SK-N-SH (cell line): ENCODE results near the gene STK39. TPM values are rescaled to one million over a fixed set of nuclear protein-coding genes. Genes with fewer than 3 reads are reported as not detected.

ENCODE experiments used
- CTCF ChIA-PET: fragments of 300-600, 350-600 bp; formaldehyde crosslinking; extraction: SDS; loops from one replicate; lab custom pipeline; 2021; lab: Yijun Ruan, JAX
- POLR2A ChIA-PET: fragments of 350-600 bp; sonication (Branson Sonifier 250); formaldehyde crosslinking; extraction: SDS; loops from one replicate; lab custom pipeline; 2020; ENCODE audit warnings: antibody characterized with exemption, inconsistent platforms; lab: Yijun Ruan, JAX
- DNase-seq: peaks from one replicate; pipeline ENCODE4 v3.0.0; 2012
- H2AFZ ChIP-seq: fragments of 200-600 bp; sonication (generic); 2 replicates; pipeline ENCODE4 v1.8.1; 2016; ENCODE audit warnings: antibody characterized with exemption, mild to moderate bottlenecking, low read depth
- H3F3A ChIP-seq: fragments of 200-600 bp; sonication (generic); replicated peaks from 2 replicates; pipeline ENCODE3; 2016; ENCODE audit warnings: antibody characterized with exemption, mild to moderate bottlenecking; ENCODE audit not compliant: insufficient read depth
- H3K27ac ChIP-seq, 2 experiments: fragments of 200-500 bp in 1 of 2; fragments of 200-600 bp in 1 of 2; sonication (Bioruptor generic) in 1 of 2; sonication (generic), shearing (Covaris generic) in 1 of 2; 2 replicates each; pipeline versions ENCODE4 v1.5.1 to v1.6.1; 2014 to 2016; ENCODE audit warnings: low read depth in 2 of 2, inconsistent platforms in 1 of 2, low read length in 1 of 2, mild to moderate bottlenecking in 1 of 2, mixed read lengths in 1 of 2
- H3K27me3 ChIP-seq: fragments of 200-600 bp; sonication (generic), shearing (Covaris generic); 2 replicates; pipeline ENCODE4 v1.6.1; 2016; ENCODE audit warnings: mixed run types; ENCODE audit not compliant: insufficient read depth
- H3K36me3 ChIP-seq, 2 experiments: fragments of 200-500 bp in 1 of 2; fragments of 200-600 bp in 1 of 2; sonication (Bioruptor generic) in 1 of 2; sonication (generic) in 1 of 2; replicated peaks in 1 of 2; 2 replicates each; pipeline versions ENCODE3 to v1.5.1; 2014 to 2016; ENCODE audit warnings: low read length in 1 of 2, mild to moderate bottlenecking in 1 of 2; ENCODE audit not compliant: insufficient read depth in 2 of 2, control insufficient read depth in 1 of 2
- H3K4me1 ChIP-seq, 2 experiments: fragments of 200-500 bp in 1 of 2; fragments of 200-600 bp in 1 of 2; sonication (Bioruptor generic) in 1 of 2; sonication (generic), shearing (Covaris generic) in 1 of 2; 2 replicates each; pipeline versions ENCODE4 v1.5.1 to v1.6.1; 2014 to 2016; ENCODE audit warnings: low read depth in 1 of 2, low read length in 1 of 2, mixed run types in 1 of 2; ENCODE audit not compliant: insufficient read depth in 2 of 2, control insufficient read depth in 1 of 2
- H3K4me2 ChIP-seq: fragments of 200-600 bp; sonication (generic), shearing (Covaris generic); 2 replicates; pipeline ENCODE4 v1.6.1; 2017; ENCODE audit warnings: mixed run types
- H3K4me3 ChIP-seq, 2 experiments: fragments of 200-500 bp in 1 of 2; fragments of 200-600 bp in 1 of 2; sonication (Bioruptor generic) in 1 of 2; sonication (generic), shearing (Covaris generic) in 1 of 2; 2 replicates each; pipeline versions ENCODE4 v1.5.1 to v1.8.1; 2014 to 2016; ENCODE audit warnings: low read depth in 2 of 2, inconsistent platforms in 1 of 2, low read length in 1 of 2, mild to moderate bottlenecking in 1 of 2, mixed read lengths in 1 of 2, moderate library complexity in 1 of 2
- H3K79me2 ChIP-seq: fragments of 200-600 bp; sonication (generic); 2 replicates; pipeline ENCODE4 v1.8.1; 2017; ENCODE audit warnings: mild to moderate bottlenecking; ENCODE audit not compliant: insufficient read depth
- H3K9ac ChIP-seq: fragments of 200-600 bp; sonication (generic); 2 replicates; pipeline ENCODE4 v1.6.1; 2017; ENCODE audit warnings: mixed run types
- H3K9me2 ChIP-seq: fragments of 200-600 bp; sonication (generic); 2 replicates; pipeline ENCODE4 v1.6.1; 2017; ENCODE audit warnings: mixed run types
- H3K9me3 ChIP-seq: fragments of 200-600 bp; sonication (generic); 2 replicates; pipeline ENCODE4 v1.6.1; 2017; ENCODE audit warnings: mixed run types, mild to moderate bottlenecking, moderate library complexity
- H4K20me1 ChIP-seq: fragments of 200-600 bp; sonication (generic); 2 replicates; pipeline ENCODE4 v1.6.1; 2017; ENCODE audit warnings: mild to moderate bottlenecking, mixed run types; ENCODE audit not compliant: insufficient read depth
- EZH2phosphoT487 ChIP-seq: fragments of 200-600 bp; sonication (generic); IDR thresholded peaks from 2 replicates; pipeline ENCODE4 v1.6.1; 2017; ENCODE audit warnings: low read depth, mixed run types, mild to moderate bottlenecking, antibody characterized with exemption, moderate library complexity, borderline replicate concordance
- FOXM1 ChIP-seq: IDR thresholded peaks from 2 replicates; pipeline ENCODE4 v1.4.0; 2012; ENCODE audit warnings: low read depth, mild to moderate bottlenecking
- GATA2 ChIP-seq: sonication (generic); formaldehyde crosslinking; IDR thresholded peaks from 2 replicates; pipeline ENCODE4 v1.5.0; 2020; ENCODE audit warnings: mild to moderate bottlenecking, missing genetic modification reagents
- IRF3 ChIP-seq: fragments of 150-350 bp; IDR thresholded peaks from 2 replicates; pipeline ENCODE4 v1.6.1; 2016; ENCODE audit warnings: mild to moderate bottlenecking, low read depth, low read length
- MEF2A ChIP-seq: IDR thresholded peaks from 2 replicates; pipeline ENCODE4 v1.4.0; 2012; ENCODE audit warnings: low read depth, borderline replicate concordance
- RAD21 ChIP-seq: IDR thresholded peaks from 2 replicates; pipeline ENCODE4 v1.6.1; 2012; ENCODE audit warnings: mild to moderate bottlenecking, low read length
- RXRA ChIP-seq: IDR thresholded peaks from 2 replicates; pipeline ENCODE4 v1.4.0; 2012; ENCODE audit warnings: low read depth, mild to moderate bottlenecking, borderline replicate concordance
- SIN3A ChIP-seq: IDR thresholded peaks from 2 replicates; pipeline ENCODE4 v1.6.1; 2012; ENCODE audit warnings: low read depth, mild to moderate bottlenecking, low read length, moderate library complexity, borderline replicate concordance
- USF1 ChIP-seq: IDR thresholded peaks from 2 replicates; pipeline ENCODE4 v1.4.0; 2012; ENCODE audit warnings: low read depth, borderline replicate concordance
- polyA plus RNA-seq, 3 experiments: library from polyadenylated mRNA; depleted of rRNA; stranded (reverse); fragments of >200 nt; gene quantifications; 2 replicates each; pipeline ENCODE4 v1.2.3, GENCODE V29; 2012
- TF ChIP-seq, protein P1 (sequence below): fragments of 150-350 bp; IDR thresholded peaks from 2 replicates; pipeline ENCODE4 v1.6.1; 2017; ENCODE audit warnings: antibody characterized with exemption, low read length, low read depth, borderline replicate concordance
- TF ChIP-seq, protein P2 (sequence below): IDR thresholded peaks from 2 replicates; pipeline ENCODE4; 2012

Gene STK39
- polyA plus RNA-seq, 1 of the 3 experiments (the other 2 are of a cell fraction), result 9.6 TPM

GRCh38 chr2:168253379-168253778, 6.0 kb upstream of the STK39 start (continued):
- TF ChIP-seq USF1 (no peak), RAD21 (no peak), FOXM1 (no peak), MEF2A (no peak), GATA2 (CRISPR knock-in tag) (no peak)
- TF ChIP-seq, protein P1, sequence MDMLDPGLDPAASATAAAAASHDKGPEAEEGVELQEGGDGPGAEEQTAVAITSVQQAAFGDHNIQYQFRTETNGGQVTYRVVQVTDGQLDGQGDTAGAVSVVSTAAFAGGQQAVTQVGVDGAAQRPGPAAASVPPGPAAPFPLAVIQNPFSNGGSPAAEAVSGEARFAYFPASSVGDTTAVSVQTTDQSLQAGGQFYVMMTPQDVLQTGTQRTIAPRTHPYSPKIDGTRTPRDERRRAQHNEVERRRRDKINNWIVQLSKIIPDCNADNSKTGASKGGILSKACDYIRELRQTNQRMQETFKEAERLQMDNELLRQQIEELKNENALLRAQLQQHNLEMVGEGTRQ, result no peak

DNA sequence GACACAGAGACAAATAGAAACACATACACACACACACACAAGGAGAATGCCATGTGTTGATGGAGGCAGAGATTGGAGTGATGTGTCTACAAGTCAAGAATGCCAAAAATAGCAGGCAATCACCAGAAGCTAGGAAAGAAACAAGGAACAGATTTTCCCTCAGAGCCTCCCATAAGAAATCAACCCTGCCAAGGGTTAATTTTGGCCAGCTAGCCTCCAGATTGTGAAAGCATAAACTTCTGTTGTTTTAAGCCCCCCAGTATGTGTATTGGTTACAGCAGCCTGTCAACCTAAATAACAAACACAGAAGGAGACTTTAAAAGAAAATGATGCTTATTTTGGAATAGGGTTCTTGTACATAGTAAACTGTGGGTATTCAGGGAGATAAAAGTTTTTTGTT, 5.6 kb upstream of the STK39 start:
- Histone ChIP-seq H3K4me2 (no peak overlapping the region), H3K27me3 (no peaks in the 10 kb centered on the region), H3K9me3 (no peaks in the 10 kb centered on the region), H3K79me2 (no peaks in the 10 kb centered on the region), H3F3A (peaks cover 7% of the 10 kb centered on the region), H3K4me3 (no peak overlapping the region), H2AFZ (no peak overlapping the region), H3K9ac (no peak overlapping the region), H3K9me2 (no peaks in the 10 kb centered on the region), H3K27ac (no peak overlapping the region), H4K20me1 (no peaks in the 10 kb centered on the region), H3K36me3 (no peaks in the 10 kb centered on the region), H3K4me1 (peaks cover 2 to 14% of the 10 kb centered on the region in 2 experiments; a peak in 2 of 4 replicates)
- DNase-seq, result no peak
- TF ChIP-seq EZH2phosphoT487 (no peak), RAD21 (no peak), SIN3A (no peak), IRF3 (no peak), RXRA (no peak)
- TF ChIP-seq, protein P2, sequence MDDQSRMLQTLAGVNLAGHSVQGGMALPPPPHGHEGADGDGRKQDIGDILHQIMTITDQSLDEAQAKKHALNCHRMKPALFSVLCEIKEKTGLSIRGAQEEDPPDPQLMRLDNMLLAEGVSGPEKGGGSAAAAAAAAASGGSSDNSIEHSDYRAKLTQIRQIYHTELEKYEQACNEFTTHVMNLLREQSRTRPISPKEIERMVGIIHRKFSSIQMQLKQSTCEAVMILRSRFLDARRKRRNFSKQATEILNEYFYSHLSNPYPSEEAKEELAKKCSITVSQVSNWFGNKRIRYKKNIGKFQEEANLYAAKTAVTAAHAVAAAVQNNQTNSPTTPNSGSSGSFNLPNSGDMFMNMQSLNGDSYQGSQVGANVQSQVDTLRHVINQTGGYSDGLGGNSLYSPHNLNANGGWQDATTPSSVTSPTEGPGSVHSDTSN, result no peak
- ChIA-PET CTCF (interaction anchor here (1.9 kb wide), 1 partner anchor 94 kb away, joined by 6 read pairs; no protein-coding TSS in a partner anchor), POLR2A (no interaction called here)
